ENCODE results near the gene CILP2.

- TF ChIP-seq EZH2 (IDR thresholded peaks at IDR 0.05; ENCODE audit: borderline replicate concordance, low read length): no peak
- TF ChIP-seq CTCF (conservative IDR thresholded peaks at IDR 0.05 in 1 of 2, IDR thresholded peaks at IDR 0.05 in 1 of 2; ENCODE audit: extremely low read depth in 1 of 2, insufficient read depth in 1 of 2, low read depth in 1 of 2, low read length in 2 of 2): no peak
These were observed 44.1 kb upstream of the CILP2 start for GRCh38 chr19:19493841-19494546.
